Astrocyte (in vitro differentiated cells and primary cell): Measurements from ENCODE around the gene CDH18.

ENCODE experiments used
- CTCF ChIP-seq: IDR thresholded peaks from 2 replicates; pipeline ENCODE4 v1.5.1; 2011; ENCODE audit warnings: low read depth, mild to moderate bottlenecking, inconsistent platforms, low read length, moderate library complexity; ENCODE audit not compliant: insufficient read depth
- EZH2 ChIP-seq: IDR thresholded peaks from 2 replicates; pipeline ENCODE4 v1.6.1; 2012; ENCODE audit warnings: mild to moderate bottlenecking, low read length, inconsistent platforms; ENCODE audit not compliant: insufficient read depth

- no peak for TF ChIP-seq EZH2
- TF ChIP-seq CTCF = no peak
These were observed 101.7 kb downstream of the CDH18 start for GRCh38 chr5:19886123-19886917.
